NCI-H2196 treated with DMSO at 0.1 percent for 48 hours (cell line): ENCODE measurements around the gene PHLDA1.
"Not testable (repeated sequence)": the region's sequence is repeated elsewhere in the genome, so short reads cannot be mapped to it uniquely, and the experiment has no call there.

Experiments used
- DNase-seq: peaks from one replicate; lab custom pipeline; 2025; ENCODE audit not compliant: unreplicated experiment; lab: John Stamatoyannopoulos, UW

Gene PHLDA1

DNA sequence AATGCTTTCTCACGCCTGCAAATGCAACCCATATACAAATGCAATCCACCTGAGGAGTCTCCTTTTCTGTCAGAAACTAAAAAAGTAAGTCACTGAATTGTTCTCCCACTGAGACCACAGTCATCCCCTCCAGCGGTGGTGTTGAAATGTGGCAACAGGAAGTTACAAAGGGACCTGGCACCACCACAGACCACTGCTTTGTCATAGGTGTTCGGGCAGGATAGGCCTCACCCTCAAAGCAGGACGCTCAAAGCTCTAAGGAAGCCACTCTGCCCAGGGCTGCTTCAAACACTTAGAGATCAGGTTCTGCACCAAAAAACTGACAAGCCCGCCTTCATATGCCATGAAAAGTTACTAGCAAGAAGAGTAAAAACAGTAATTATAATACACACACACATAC is 11.3 kb downstream of the PHLDA1 start:
- no peak for DNase-seq

DNA sequence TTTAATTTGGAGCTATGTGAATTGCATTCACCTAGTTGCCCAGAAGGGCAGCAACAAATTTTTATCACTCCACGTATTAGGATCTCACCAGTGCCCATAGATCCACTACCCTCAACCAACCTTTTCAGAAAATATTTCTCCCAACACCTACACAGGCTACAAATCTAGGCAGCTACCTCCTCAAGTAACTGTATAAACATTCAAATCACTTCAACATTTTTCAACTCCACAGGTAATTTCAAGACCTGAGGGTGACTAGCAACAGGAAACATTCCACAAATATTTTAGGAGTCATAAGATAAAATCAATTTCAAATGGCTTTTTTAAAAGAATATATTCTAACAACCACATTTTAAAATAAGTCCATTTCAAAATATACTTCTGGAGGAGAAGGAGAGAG is 12.9 kb downstream of the PHLDA1 start:
- no peak for DNase-seq

DNA sequence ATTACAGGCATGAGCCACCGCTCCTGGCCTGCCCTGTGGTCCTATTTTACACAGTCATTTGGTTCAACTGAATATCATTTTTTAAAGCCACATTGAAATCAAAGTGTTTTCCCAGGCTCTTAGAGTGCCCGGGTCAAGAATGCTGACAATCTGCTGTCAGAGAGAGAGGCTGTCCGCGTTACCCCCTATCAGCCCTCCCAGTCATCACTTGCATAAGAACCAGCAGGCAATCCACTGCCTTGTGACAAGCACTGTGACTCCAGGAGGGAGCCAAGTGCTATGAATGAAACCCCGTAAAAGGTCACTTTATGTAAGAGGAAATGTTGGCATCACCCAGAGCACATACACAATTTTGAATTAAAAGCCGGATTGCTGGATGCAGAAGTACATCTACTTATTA is 13.5 kb downstream of the PHLDA1 start:
- no peak for DNase-seq

DNA sequence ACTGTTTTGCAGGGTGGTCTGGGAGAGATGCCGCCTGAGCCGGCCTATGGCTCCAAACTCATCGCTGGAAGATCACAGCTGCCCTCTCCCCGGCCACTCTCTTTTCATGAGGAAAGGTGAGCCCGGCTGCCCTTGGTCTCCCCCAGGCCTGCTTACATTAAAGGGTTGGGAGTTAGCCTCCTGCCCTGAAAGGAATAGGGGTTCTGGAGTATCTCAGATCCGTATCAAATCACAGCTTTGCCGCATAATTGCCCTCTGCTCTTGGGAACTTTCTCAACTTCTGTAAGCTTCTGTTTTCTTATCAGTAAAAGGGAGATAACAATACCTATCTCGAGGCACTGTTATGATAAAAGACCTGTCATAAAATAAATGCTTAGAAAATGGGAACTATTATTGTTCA is 17.6 kb downstream of the PHLDA1 start:
- DNase-seq, result no peak

DNA sequence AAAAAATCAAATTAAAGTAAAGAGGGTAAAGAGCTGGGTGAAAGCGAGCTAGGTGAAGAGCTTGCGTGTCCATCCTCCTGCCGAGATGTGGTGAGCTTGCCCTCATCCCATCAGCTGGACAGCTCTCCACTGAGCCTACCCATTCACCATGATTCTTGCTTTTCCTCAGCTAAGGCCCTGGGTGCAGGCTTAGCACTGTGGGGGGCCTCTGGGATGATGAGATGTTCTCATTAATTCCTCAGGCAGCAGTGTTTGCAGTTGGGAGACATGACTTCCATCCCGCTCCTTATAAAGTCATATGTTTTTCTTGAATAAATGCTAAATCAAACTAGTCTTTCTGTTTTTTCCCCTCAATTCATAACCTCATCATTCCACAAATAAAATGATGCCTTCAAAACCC is 18.0 kb downstream of the PHLDA1 start:
- DNase-seq, result no peak

DNA sequence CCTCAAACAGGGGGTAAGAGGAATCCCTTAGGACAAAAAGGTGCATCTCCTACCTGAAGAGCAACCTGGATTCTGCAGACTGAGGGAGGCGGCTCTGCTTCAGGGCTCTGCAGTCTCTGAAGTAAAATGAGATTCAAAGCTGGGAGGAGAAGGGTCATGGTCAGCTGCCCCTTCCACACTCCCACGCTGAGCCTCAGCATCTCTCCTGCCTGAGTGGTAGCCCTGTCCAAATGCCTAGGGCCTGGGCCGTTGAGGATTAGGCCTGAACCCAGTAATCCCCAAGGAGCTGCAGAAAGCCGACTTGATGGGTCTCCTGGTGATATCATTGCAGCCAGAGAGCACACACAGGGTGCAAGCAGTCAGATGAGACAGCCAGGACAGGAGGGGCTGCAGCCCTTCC is 18.9 kb downstream of the PHLDA1 start:
- DNase-seq, result no peak

DNA sequence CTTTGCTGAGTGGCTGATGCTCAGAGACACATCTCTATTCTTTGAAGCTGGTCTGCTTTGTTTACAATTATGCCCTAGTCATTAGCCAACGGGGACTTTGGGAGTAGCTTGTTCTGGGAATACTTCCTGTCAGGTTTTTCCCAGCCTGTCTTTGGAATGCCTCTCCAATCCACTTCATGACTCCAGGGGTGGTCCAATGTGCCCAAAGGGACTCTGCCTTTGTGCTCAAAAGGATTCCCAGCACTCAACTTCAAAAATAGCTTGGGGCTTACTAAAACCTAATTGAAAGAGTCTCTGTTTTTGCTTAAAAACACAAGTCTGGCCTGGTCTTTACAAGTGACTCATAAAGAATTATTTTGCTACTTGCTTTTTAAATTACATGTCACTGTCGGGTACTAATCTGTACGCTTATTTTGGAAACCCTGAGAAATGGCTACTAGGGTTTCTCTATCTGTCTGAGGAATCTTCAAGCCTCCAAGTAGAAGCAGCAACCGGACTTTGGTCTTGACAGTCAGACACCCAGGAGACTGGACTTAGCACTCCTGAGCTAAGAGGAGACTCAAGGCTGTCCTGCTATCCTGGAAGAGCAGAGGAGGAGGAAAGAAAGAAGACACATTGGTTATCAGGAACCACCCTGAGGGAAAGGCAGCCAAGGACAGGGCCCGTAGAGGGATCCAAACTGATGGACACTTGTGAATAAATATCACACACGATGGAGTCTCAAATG is 20.7 kb downstream of the PHLDA1 start:
- DNase-seq, result no peak

DNA sequence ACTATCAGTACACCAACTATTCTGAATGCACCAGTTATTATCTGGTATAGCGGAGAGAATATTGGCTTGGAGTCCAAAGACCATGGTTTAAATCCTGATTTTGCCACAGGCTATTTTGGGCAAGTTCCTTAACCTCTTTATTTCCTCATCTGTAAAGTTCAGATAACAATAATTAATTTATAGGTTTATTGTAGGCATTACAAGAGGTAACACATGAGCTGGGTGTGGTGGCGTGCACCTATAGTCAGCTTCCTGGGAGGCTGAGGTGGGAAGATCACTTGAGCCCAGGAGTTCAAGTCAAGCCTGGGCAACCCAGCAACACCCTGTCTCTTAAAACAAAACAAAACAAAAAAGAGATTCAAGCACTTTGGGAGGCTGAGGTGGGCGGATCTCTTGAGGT is 23.1 kb downstream of the PHLDA1 start:
- no peak for DNase-seq

DNA sequence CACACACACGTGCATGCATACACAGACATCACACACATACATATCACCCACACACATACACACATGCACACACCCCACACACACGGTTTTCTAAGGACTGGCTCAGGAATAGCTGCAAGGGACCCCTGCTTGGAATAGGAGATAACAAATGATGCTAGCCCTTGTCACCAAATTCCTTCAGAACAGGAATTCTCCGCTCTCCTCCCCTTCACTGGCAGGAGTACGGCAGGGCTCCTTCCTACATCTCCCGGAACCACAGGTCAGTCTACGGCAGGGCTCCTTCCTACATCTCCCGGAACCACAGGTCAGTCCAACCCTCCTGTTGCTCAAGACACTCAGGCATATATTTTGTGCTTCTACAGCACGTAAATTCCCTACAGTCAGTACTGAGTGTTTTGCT is 23.9 kb downstream of the PHLDA1 start:
- no peak for DNase-seq

DNA sequence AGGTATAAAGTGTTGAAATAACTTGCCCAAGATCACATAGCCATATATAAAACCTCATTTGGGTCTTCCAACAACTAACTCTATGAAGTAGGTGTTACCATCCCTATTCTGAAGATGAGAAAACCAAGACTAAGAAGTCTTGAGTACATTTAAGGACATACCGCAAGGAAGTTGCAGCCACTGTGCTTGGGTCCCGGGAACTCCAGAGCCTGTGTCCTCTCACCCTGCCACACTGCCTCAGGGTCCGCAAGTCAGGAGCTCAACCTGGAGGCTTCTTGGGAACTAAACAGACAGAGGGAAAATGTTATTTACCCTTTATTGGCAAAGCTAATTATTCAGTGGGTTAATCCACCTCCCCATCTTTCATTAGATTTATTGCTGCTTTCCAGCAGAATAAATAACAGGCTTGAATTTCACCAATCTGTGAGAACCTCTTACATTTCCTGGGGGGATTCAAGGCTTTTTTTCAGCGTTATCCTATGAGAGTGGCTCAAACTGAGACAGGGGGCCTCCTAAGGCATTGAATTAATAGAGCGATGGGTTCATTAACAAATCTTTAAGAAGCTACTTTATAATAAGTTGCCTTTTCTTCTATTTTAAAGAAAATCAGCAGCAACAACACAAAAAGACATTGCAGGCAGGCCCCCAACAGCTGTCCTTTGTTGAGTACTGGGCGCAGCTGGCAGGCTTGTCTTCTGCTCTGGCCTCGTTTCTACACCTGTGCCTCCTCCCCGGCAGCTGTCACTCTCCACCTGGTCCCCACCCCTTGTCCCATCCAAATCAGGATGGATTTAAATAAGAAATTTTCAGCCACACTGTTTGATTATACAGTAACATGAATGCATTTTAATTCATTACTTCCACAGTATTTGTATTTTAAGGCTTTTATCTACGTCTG is 25.3 kb downstream of the PHLDA1 start:
- no peak for DNase-seq

DNA sequence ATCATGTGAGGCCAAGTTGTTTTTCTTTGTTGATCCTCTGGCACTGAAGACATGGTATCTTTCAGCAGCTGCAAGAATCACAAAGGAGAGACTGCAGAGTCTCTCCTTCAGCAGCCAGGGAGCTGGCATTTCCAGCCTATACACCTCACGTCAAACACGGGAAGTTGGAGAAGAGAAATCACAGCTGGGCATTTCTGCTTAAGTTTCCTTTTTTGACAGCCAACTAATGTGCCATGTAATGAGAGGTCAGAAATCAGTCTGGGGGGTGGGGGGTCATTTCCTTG is 28.3 kb downstream of the PHLDA1 start:
- no peak for DNase-seq

DNA sequence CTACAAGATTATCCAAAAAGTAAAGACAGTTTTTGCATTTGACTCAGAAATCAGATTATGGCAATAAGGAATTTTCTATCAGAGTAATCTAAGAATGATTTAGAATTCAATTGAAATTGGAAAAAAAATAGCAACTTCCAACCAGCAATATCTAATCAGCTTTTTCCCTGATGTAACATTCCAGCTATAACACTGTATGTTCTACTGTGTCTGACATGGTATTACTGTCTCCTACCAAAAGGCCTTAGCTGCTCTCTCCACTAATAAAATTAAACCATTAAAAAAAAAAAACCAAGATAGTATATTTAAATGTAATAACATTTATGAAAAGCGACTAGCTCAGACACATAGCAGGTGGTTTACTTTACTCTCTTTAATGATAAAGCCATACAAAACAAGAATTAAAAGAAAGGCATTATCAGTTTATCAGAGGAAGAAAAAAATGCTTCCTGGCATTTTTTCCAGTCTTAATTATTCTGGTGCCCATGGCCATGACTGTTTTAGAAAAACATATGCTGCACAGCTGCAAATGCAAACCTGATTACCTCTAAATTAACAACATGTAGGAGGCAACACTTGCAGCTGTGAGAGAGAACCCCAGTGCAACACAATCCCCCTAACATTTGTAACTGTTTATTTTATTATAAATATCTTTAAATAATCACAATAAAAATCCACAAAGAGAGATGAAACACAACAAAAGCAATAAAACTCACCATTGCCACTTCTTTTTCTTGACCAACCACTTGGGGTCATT is 28.8 kb downstream of the PHLDA1 start:
- DNase-seq, result no peak

DNA sequence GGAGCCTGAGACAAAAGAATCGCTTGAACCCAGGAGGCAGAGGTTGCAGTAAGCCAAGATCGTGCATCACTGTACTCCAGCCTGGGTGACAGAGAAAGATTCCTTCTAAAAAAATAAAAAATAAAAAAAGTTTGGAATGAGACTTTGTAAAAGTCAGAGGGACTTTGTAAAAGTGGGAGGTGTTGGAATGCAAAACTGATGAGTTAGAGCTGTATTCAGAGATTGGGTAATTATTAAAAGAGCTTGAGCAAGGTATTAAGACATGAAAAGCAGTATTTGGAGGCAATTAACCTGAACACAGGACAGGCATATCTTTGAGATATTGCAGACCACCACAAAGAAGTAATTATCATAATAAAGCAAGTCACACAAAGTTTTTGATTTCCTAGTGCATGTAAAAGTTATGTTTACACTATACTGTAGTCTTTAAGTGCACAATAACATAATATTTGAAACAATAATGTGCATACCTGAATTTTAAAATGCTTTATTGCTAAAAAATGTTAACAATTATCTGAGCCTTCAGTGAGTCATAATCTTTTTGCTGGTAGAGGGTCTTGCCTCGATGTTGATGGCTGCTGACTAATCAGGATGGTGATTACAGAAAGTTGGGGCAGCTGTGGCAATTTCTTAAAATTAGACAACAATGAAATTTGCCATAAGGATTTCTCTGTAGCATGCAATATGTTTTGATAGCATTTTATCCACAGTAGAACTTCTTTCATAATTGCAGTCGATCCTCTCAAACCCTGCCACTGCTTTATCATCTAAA is 33.1 kb downstream of the PHLDA1 start:
- DNase-seq, result no peak

DNA sequence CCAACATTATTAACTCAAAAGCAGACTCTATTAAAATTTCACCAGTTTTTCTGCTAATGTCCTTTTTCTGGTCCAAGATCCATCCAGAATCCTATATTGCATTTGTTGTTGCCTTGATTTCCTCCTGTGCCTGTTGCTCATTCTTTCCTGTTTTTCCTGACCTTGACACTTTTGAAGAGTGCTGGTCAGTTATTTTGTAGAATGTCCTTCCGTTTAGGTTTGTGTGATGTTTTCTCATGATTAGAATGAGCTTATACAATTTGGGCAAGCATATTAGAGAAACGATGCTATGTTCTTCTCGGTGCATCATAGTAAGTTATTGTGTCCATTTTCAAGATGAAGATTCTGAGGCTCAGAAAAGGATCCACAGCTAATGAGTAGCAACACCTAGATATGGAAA is 33.9 kb downstream of the PHLDA1 start:
- DNase-seq, result no peak

DNA sequence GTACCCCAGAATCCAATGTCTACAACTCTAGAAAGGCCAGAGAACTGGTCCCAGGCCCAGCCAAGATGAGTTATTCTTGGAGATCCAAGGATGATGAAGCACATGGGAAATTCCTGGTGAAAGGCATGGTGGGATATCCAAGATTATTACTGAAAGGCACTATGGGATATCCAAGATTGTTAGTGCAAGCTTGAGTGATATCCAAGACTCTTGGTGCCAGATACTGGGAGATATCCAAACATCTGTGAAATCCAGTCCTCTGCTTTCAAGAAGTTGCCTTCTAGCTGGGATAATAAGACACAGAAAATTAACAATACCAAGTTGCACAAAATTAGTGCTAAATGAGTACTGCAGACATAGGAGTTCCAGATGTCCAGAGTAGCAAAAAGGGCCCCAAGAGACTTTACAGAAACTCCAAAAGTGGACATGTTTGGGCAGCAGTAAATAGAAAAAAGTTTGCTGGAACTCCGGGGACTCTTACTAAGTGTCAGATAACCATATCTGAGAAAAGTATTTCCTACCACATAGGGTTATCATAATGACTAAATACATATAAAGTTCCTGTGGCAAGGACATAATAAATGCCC is 34.6 kb downstream of the PHLDA1 start:
- DNase-seq, result no peak

DNA sequence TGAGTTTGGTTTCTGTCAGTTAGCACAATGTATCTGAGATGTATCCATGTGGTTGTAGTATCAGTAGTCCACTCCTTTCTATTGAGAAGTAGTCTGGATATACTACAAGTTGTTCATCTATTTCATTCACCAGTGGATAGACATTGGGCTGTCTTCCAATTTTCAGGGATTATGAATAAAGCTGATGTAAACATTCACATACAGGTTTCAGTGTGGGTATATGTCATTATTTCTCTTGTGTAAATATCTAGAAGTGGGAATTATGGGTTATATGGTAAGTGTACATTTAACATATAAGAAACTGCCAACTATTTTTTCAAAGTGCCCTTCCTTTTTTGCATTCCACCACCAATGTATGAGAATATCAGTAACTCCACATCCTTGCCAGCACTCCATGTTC is 35.9 kb downstream of the PHLDA1 start:
- no peak for DNase-seq

DNA sequence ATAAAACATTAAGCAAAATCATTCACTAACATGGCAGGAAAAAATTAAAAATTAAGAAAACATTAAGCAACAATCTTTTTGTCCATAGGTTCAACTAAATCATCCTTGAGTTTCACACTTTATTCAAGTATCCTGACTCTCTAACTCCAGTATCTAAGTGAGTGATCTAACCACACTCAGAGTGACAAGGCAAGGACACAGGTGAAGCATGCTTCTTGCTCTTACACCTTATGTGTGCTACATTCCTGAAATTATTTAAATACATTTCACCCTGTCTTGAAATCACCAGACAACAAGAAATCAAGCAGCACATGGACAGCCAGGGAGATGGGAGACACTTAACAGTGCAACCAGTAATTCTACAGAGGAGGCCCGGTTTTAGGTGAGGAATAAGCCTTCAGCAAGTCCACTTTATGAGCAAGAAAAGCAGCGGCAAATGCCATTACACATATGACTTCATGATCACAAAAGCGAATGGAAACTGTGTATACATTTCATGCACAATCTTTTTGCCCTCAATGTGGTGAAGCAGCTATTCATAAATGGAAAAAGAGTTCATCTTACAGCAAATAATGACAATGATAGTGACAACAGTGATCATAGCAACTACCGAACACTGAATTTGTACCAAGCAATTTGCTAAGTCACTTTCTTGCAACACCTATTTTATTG is 37.4 kb downstream of the PHLDA1 start:
- no peak for DNase-seq

DNA sequence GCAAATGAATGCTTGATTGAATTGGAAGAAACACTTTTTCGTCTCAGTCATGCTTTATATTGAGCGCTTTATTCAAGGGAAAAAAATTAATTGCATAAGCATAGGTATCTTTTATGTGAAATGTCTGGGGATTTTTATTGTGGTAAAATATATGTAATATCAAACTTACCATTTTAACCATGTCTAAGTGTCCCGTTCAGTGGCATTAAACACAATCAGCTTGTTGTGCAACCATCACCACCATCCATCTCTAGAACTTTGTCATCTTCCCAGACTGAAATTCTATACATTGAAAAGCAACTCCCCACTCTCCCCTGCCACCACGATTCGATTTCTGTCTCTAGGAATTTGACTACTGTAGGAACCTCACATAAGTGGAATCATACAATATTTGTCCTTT is 39.8 kb downstream of the PHLDA1 start:
- DNase-seq, result no peak

DNA sequence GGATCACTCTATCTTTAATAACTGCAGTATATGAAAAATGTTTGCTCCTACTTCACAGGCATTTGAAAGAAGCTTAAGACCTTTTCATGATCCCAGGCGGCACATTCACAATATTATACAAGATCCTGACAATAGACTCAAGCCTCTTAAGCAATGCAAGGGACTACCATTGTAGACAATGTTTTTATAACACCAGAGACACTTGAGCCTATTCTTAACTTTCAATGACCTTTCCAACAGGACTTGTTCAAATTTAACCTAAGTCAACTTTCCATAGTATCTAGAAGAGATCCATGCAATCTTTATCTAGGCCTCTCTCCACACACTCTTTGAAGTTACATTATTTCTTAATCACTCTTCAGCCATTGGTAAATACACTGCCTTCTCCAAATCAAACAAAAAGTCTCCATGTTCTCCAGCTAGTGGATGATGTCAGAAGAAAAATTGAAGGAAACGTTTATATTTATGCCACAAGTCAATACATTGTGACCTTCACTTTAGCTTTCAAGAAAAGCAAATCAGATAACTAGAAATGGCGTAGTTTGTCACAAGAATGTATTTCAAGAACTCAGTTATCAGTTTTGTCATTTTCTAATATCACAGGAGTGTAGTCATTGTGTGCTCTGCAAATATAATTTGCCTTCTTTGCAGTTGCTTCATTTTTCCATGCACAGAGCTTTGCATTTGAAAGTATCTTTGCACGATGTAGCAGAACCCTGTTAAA is 41.2 kb downstream of the PHLDA1 start:
- no peak for DNase-seq

DNA sequence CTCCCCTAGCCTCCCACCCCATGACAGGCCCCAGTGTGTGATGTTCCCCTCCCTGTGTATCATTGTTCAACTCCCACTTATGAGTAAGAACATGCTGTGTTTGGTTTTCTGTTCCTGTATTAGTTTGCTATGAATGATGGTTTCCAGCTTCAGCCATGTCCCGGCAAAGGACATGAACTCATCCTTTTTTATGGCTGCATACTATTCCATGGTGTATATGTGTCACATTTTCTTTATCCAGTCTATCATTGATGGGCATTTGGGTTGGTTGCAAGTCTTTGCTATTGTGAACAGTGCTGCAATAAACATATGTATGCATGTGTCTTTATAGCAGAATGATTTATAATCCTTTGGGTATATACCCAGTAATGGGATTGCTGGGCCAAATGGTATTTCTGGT is 43.9 kb downstream of the PHLDA1 start:
- DNase-seq, result not testable (repeated sequence)
